B cell (primary cell): ENCODE measurements around the gene NHSL2. TPM values are rescaled to one million over a fixed set of nuclear protein-coding genes. Genes with fewer than 3 reads are reported as not detected.

Experiments used
- ATAC-seq: fragments of 200-7000 bp; cut with Tn5 transposase; one replicate; pipeline ENCODE4 v1.10.0; 2021; ENCODE audit warnings: low read depth, mild to moderate bottlenecking, moderate number of reproducible peaks, moderate library complexity
- CTCF ChIA-PET: fragments of 350-600 bp; sonication (Branson Sonifier 250); formaldehyde crosslinking; loops from one replicate; lab custom pipeline; 2021; ENCODE audit warnings: antibody characterized with exemption, inconsistent platforms; lab: Charles Lee
- POLR2A ChIA-PET: fragments of 350-600 bp; sonication (Branson Sonifier 250); formaldehyde crosslinking; loops from one replicate; lab custom pipeline; 2021; ENCODE audit warnings: antibody characterized with exemption; lab: Charles Lee
- DNase-seq: peaks from one replicate; pipeline ENCODE4 v3.0.0; 2013
- H2AFZ ChIP-seq: 2 replicates; pipeline ENCODE4 v1.6.1; 2012; ENCODE audit warnings: mild to moderate bottlenecking, low read depth, low read length; ENCODE audit not compliant: insufficient read depth, poor library complexity, severe bottlenecking
- H3K27ac ChIP-seq, 2 donors: 1 replicate in 1 of 2; 2 replicates in 1 of 2; pipeline ENCODE4 v1.5.1; 2012 to 2013; ENCODE audit warnings: low read length in 2 of 2, mild to moderate bottlenecking in 2 of 2, moderate library complexity in 1 of 2
- H3K27me3 ChIP-seq, 4 experiments: fragments of 200-600 bp in 1 of 4; sonication (generic) in 1 of 4; replicated peaks in 1 of 4; 1 replicate in 2 of 4; 2 replicates in 2 of 4; pipeline versions ENCODE4 v1.6.1 to v1.7.0; 2013 to 2016; ENCODE audit warnings: low read length in 3 of 4, mild to moderate bottlenecking in 2 of 4, mixed read lengths in 1 of 4, moderate library complexity in 1 of 4; ENCODE audit not compliant: insufficient read depth in 4 of 4, control insufficient read depth in 3 of 4; ENCODE audit errors: control extremely low read depth in 1 of 4
- H3K36me3 ChIP-seq, 2 experiments: replicated peaks in 1 of 2; 1 replicate in 1 of 2; 2 replicates in 1 of 2; pipeline versions ENCODE4 v1.6.1 to v1.7.1; 2013; ENCODE audit warnings: low read length in 1 of 2; ENCODE audit not compliant: insufficient read depth in 2 of 2, control insufficient read depth in 1 of 2; ENCODE audit errors: control extremely low read depth in 1 of 2, extremely low read depth in 1 of 2
- H3K4me1 ChIP-seq, 2 donors: fragments of 200-600 bp in 1 of 2; sonication (generic) in 1 of 2; 1 replicate in 1 of 2; 2 replicates in 1 of 2; pipeline versions ENCODE4 v1.5.1 to v1.6.1; 2013 to 2017; ENCODE audit warnings: low read length in 2 of 2; ENCODE audit not compliant: control insufficient read depth in 2 of 2, insufficient read depth in 2 of 2
- H3K4me2 ChIP-seq: replicated peaks from 2 replicates; pipeline ENCODE3; 2012; ENCODE audit warnings: mild to moderate bottlenecking, low read depth, low read length; ENCODE audit not compliant: poor library complexity, severe bottlenecking
- H3K4me3 ChIP-seq, 5 experiments: fragments of 200-600 bp in 1 of 5; sonication (generic) in 1 of 5; 1 replicate in 3 of 5; 2 replicates in 2 of 5; pipeline versions ENCODE4 v1.5.1 to v1.7.0; 2011 to 2016; ENCODE audit warnings: low read length in 4 of 5, mild to moderate bottlenecking in 4 of 5, low read depth in 2 of 5, control low read depth in 1 of 5, moderate library complexity in 1 of 5; ENCODE audit not compliant: insufficient read depth in 1 of 5; ENCODE audit errors: control extremely low read depth in 1 of 5, extremely low read depth in 1 of 5
- H3K79me2 ChIP-seq: fragments of 200-600 bp; sonication (generic); one replicate; pipeline ENCODE4 v1.6.0; 2016; ENCODE audit warnings: low read length; ENCODE audit not compliant: control insufficient read depth, insufficient read depth
- H3K9ac ChIP-seq: fragments of 200-600 bp; sonication (generic); 2 replicates; pipeline ENCODE4 v1.6.1; 2017; ENCODE audit warnings: mild to moderate bottlenecking, low read length, moderate library complexity
- H3K9me3 ChIP-seq, 3 donors: one replicate each; pipeline versions ENCODE4 v1.6.1 to v1.7.1; 2013; ENCODE audit warnings: low read length in 2 of 3; ENCODE audit not compliant: control insufficient read depth in 2 of 3, insufficient read depth in 1 of 3; ENCODE audit errors: control extremely low read depth in 1 of 3
- H4K20me1 ChIP-seq: 2 replicates; pipeline ENCODE4 v1.6.0; 2012; ENCODE audit warnings: mild to moderate bottlenecking, low read length; ENCODE audit not compliant: insufficient read depth, control insufficient read depth, poor library complexity, severe bottlenecking
- H3K27ac Mint-ChIP-seq: one replicate; pipeline ENCODE4 v1.8.0; 2021; ENCODE audit warnings: mixed read lengths
- H3K27me3 Mint-ChIP-seq: one replicate; pipeline ENCODE4 v1.8.0; 2021; ENCODE audit warnings: mixed read lengths
- H3K4me1 Mint-ChIP-seq: one replicate; pipeline ENCODE4 v1.8.0; 2021; ENCODE audit warnings: mixed read lengths
- H3K4me3 Mint-ChIP-seq: one replicate; pipeline ENCODE4 v1.8.0; 2021; ENCODE audit warnings: mixed read lengths
- H3K9me3 Mint-ChIP-seq: one replicate; pipeline ENCODE4 v1.8.0; 2022; ENCODE audit warnings: mixed read lengths; ENCODE audit not compliant: insufficient read depth
- EZH2 ChIP-seq: IDR thresholded peaks from 2 replicates; pipeline ENCODE4 v1.6.1; 2012; ENCODE audit warnings: borderline replicate concordance, low read depth, mild to moderate bottlenecking, moderate library complexity, low read length; ENCODE audit not compliant: insufficient read depth, poor library complexity, severe bottlenecking
- WGBS: methylation state at CpG from one replicate; pipeline ENCODE4 v1.1.5; 2013; ENCODE audit warnings: missing lambda C conversion rate; ENCODE audit not compliant: insufficient coverage; 5-methylcytosine and 5-hydroxymethylcytosine counted together
- intact Hi-C: fragments of 100-400 bp; cut with micrococcal nuclease; formaldehyde crosslinking; loops from one replicate; pipeline ENCODE4 v1.10.0; 2022
- polyA plus RNA-seq: library from polyadenylated mRNA; depleted of rRNA; stranded (reverse); fragments of >200 nt; gene quantifications from 2 replicates; pipeline ENCODE4 v1.2.3, GENCODE V29; 2012
- total RNA-seq, 2 donors: library from RNA; stranded (reverse); fragments of 120-200 nt in 1 of 2; gene quantifications; 1 replicate in 1 of 2; 2 replicates in 1 of 2; pipeline versions ENCODE4 v1.2.3 to v1.2.4, GENCODE V29; 2013 to 2022
- TF ChIP-seq, protein P1 (sequence below): fragments of 200-600 bp; IDR thresholded peaks from one replicate; pipeline ENCODE4 v1.8.0; 2022; ENCODE audit warnings: antibody characterized with exemption, mild to moderate bottlenecking

NHSL2 gene
- total and polyA plus RNA-seq, 2 donors (not counting 1 experiment from before 2014, with no cell fraction given) = 0.16 to 1.7 TPM

DNA sequence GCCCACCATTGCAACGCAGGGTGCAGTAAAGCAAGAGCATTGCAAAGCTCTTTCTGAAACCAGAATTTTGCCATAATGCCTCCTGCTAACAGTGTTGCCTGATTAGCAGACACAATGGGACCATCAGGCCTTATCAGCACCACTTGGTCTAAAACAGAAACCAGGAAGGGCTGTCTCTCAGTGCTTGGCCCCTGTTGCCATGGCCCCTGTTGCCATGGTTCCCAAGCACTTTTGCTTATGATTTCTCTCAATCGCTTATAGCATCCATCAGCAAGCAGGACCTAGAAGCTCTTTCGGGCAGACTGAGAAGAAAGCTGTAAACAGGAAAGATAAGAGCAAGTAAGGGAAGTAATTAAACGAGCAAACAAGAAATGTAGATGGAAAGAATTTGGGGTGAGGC lies 184.2 kb downstream of the NHSL2 start:
- Histone ChIP-seq H3K27me3 (peaks cover 0 to 3% (median 0%) of the 10 kb centered on the region in 4 experiments), H3K9ac (no peak overlapping the region), H3K9me3 (no peaks in the 10 kb centered on the region), H3K36me3 (no peaks in the 10 kb centered on the region), H3K79me2 (no peaks in the 10 kb centered on the region), H3K4me2 (peak overlapping the region; percentile 9), H4K20me1 (no peaks in the 10 kb centered on the region), H3K4me3 (no peak overlapping the region), H3K27ac (peak overlapping the region; percentile 36 to 42), H3K4me1 (peaks cover 28 to 32% of the 10 kb centered on the region in 2 donors), H2AFZ (no peak overlapping the region)
- Mint-ChIP-seq H3K4me1 (peaks cover 34% of the 10 kb centered on the region), H3K27ac (peak overlapping the region; percentile 78), H3K9me3 (no peaks in the 10 kb centered on the region), H3K4me3 (peak overlapping the region; percentile 35), H3K27me3 (no peaks in the 10 kb centered on the region)
- intact Hi-C loops = loop anchor here (1.0 kb wide), 1 partner anchor 86 kb away; the partner anchor contains the start of gene PIN4
- TF ChIP-seq EZH2 = no peak
- TF ChIP-seq, protein P1, sequence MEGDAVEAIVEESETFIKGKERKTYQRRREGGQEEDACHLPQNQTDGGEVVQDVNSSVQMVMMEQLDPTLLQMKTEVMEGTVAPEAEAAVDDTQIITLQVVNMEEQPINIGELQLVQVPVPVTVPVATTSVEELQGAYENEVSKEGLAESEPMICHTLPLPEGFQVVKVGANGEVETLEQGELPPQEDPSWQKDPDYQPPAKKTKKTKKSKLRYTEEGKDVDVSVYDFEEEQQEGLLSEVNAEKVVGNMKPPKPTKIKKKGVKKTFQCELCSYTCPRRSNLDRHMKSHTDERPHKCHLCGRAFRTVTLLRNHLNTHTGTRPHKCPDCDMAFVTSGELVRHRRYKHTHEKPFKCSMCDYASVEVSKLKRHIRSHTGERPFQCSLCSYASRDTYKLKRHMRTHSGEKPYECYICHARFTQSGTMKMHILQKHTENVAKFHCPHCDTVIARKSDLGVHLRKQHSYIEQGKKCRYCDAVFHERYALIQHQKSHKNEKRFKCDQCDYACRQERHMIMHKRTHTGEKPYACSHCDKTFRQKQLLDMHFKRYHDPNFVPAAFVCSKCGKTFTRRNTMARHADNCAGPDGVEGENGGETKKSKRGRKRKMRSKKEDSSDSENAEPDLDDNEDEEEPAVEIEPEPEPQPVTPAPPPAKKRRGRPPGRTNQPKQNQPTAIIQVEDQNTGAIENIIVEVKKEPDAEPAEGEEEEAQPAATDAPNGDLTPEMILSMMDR = no peak
- ATAC-seq = peak; percentile 90
- ChIA-PET CTCF (no interaction called here), POLR2A (interaction anchor here (0.6 kb wide), 1 partner anchor 146 kb away, joined by 5 read pairs; no protein-coding TSS in a partner anchor)
- whole genome bisulfite sequencing = no CpG with 5 or more reads among the region's 4 CpGs
- peak; percentile 87 for DNase-seq

DNA sequence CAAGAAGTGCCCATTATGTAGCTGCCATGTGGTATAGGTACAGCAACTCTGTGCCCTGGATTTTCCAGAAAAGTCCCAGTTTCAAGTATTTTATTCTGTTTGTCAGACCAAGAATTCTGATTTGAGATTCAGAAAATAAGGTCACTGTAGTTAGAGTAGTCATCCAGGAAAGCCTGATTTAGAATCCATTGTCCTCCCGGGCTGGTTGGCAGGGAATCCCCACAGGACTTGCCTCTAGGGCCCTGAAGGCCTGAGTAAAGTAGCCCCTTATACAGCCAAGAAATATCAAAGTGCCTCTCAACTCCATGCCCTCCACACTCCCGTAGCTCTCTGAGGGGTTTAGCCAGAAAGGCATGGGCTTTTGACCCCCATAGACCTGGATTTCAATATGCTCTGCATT lies 184.7 kb downstream of the NHSL2 start:
- ChIA-PET CTCF (no interaction called here), POLR2A (interaction anchor here (0.6 kb wide), 1 partner anchor 145 kb away, joined by 5 read pairs; no protein-coding TSS in a partner anchor)
- Mint-ChIP-seq H3K9me3 (no peaks in the 10 kb centered on the region), H3K4me1 (peaks cover 39% of the 10 kb centered on the region), H3K27me3 (no peaks in the 10 kb centered on the region), H3K4me3 (no peak overlapping the region), H3K27ac (peak overlapping the region; percentile 78)
- no peaks in the 10 kb centered on the region for H4K20me1 ChIP-seq
- no peak for TF ChIP-seq EZH2
- TF ChIP-seq, protein P1 = no peak
- peaks cover 0 to 3% (median 0%) of the 10 kb centered on the region in 4 experiments for H3K27me3 ChIP-seq
- H3K36me3 ChIP-seq = no peaks in the 10 kb centered on the region
- H3K27ac ChIP-seq = peak overlapping the region; percentile 36 to 42
- no peaks in the 10 kb centered on the region for H3K9me3 ChIP-seq
- peaks cover 32 to 37% of the 10 kb centered on the region in 2 donors for H3K4me1 ChIP-seq
- H3K4me3 ChIP-seq = no peak overlapping the region
- no peak overlapping the region for H3K9ac ChIP-seq
- WGBS = 60% methylated on average over 1 of the region's 2 CpGs
- no peaks in the 10 kb centered on the region for H3K79me2 ChIP-seq
- no peak overlapping the region for H2AFZ ChIP-seq
- ATAC-seq = no peak
- no peak for DNase-seq
- peak overlapping the region; percentile 9 for H3K4me2 ChIP-seq
- intact Hi-C loops = loop anchor here (1.0 kb wide), 1 partner anchor 86 kb away; the partner anchor contains the start of gene PIN4
